GM23338 (cell line): ENCODE results near the gene UBAP2.

Source experiments
- CREB1 ChIP-seq: fragments of 250-450 bp; sonication (Bioruptor Pico); IDR thresholded peaks from 2 replicates; pipeline ENCODE4 v1.5.0; 2020; ENCODE audit warnings: low read depth, mild to moderate bottlenecking, moderate library complexity
- EZH2 ChIP-seq: fragments of 200-600 bp; sonication (generic); IDR thresholded peaks from one replicate; pipeline ENCODE4 v1.8.0; 2017; ENCODE audit warnings: antibody characterized with exemption, mild to moderate bottlenecking, low read depth; ENCODE audit not compliant: unreplicated experiment
- EZH2phosphoT487 ChIP-seq: fragments of 200-600 bp; sonication (generic); IDR thresholded peaks from one replicate; pipeline ENCODE4 v1.8.1; 2018; ENCODE audit warnings: antibody characterized with exemption; ENCODE audit not compliant: unreplicated experiment
- JUNB ChIP-seq: IDR thresholded peaks from one replicate; pipeline ENCODE4 v1.6.1; 2016; ENCODE audit warnings: antibody characterized with exemption; ENCODE audit not compliant: unreplicated experiment
- NANOG ChIP-seq: IDR thresholded peaks from 2 replicates; pipeline ENCODE4 v1.6.1; 2016; ENCODE audit warnings: antibody characterized with exemption, borderline replicate concordance
- POLR2AphosphoS5 ChIP-seq: IDR thresholded peaks from 2 replicates; pipeline ENCODE4 v1.6.1; 2016; ENCODE audit warnings: antibody characterized with exemption, low read depth
- STAT1 ChIP-seq: IDR thresholded peaks from one replicate; pipeline ENCODE4 v1.6.1; 2016; ENCODE audit warnings: antibody characterized with exemption; ENCODE audit not compliant: unreplicated experiment
- TF ChIP-seq, protein P1 (sequence below), 2 experiments: fragments of 200-600 bp in 1 of 2; sonication (generic) in 1 of 2; conservative IDR thresholded peaks; 2 replicates each; pipeline versions ENCODE4 v1.5.1 to v1.6.1; 2016 to 2017; ENCODE audit warnings: antibody characterized with exemption in 2 of 2, low read depth in 2 of 2, mild to moderate bottlenecking in 2 of 2, moderate library complexity in 1 of 2
- TF ChIP-seq, protein P2 (sequence below): IDR thresholded peaks from one replicate; pipeline ENCODE4 v1.6.1; 2018; ENCODE audit warnings: antibody characterized with exemption; ENCODE audit not compliant: unreplicated experiment
- TF ChIP-seq, protein P3 (sequence below): fragments of 250-450 bp; sonication (Bioruptor Pico); IDR thresholded peaks from 2 replicates; pipeline ENCODE4 v1.5.0; 2020; ENCODE audit warnings: mild to moderate bottlenecking, moderate library complexity
- TF ChIP-seq, protein P4 (sequence below): IDR thresholded peaks from 2 replicates; pipeline ENCODE4 v1.6.1; 2016; ENCODE audit warnings: antibody characterized with exemption

DNA sequence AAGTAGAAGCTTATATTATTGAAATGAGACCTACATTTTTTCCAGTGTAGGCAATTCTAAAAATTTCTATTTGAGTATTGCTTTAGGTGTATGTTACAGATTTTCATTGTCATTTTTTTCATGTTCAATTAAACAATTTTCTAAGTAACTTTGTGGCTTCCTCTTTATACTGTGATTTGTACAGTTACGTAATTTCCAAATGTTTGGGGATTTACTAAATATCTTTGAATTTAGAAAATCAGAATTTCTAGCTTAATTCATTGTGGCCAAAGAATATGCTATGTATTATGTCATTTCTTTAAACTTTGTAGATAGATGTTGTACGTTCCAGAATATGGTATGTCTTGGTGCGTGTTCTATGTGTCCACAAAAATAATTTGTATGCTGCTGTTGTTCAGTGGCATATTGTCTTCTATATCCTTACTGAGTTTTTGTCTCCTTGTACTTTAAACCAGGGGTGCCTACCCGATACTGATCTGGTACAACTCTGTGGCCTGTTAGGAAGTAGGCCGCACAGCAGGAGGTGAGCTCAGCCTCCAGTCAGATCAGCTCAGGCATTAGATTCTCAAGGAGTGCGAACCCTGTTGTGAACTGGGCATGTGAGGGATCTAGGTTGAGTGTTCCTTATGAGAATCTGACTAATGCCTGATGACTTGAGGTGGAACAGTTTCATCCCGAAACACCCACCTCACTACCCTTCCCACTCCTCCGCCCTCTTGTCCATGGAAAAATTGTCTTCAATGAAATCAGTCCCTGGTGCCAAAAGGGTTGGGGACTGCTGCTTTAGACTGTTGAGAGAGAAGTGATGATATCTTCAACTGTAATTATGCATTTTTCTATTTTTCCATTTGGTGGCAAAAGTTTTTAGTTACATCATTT is 168.2 kb downstream of the UBAP2 start:
- TF ChIP-seq POLR2AphosphoS5 = no peak
- TF ChIP-seq, protein P1, sequence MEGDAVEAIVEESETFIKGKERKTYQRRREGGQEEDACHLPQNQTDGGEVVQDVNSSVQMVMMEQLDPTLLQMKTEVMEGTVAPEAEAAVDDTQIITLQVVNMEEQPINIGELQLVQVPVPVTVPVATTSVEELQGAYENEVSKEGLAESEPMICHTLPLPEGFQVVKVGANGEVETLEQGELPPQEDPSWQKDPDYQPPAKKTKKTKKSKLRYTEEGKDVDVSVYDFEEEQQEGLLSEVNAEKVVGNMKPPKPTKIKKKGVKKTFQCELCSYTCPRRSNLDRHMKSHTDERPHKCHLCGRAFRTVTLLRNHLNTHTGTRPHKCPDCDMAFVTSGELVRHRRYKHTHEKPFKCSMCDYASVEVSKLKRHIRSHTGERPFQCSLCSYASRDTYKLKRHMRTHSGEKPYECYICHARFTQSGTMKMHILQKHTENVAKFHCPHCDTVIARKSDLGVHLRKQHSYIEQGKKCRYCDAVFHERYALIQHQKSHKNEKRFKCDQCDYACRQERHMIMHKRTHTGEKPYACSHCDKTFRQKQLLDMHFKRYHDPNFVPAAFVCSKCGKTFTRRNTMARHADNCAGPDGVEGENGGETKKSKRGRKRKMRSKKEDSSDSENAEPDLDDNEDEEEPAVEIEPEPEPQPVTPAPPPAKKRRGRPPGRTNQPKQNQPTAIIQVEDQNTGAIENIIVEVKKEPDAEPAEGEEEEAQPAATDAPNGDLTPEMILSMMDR (conservative IDR thresholded peaks at IDR 0.05; ENCODE audit: low read depth in 2 of 2) = no peak
- no peak for TF ChIP-seq EZH2
- TF ChIP-seq, protein P2, sequence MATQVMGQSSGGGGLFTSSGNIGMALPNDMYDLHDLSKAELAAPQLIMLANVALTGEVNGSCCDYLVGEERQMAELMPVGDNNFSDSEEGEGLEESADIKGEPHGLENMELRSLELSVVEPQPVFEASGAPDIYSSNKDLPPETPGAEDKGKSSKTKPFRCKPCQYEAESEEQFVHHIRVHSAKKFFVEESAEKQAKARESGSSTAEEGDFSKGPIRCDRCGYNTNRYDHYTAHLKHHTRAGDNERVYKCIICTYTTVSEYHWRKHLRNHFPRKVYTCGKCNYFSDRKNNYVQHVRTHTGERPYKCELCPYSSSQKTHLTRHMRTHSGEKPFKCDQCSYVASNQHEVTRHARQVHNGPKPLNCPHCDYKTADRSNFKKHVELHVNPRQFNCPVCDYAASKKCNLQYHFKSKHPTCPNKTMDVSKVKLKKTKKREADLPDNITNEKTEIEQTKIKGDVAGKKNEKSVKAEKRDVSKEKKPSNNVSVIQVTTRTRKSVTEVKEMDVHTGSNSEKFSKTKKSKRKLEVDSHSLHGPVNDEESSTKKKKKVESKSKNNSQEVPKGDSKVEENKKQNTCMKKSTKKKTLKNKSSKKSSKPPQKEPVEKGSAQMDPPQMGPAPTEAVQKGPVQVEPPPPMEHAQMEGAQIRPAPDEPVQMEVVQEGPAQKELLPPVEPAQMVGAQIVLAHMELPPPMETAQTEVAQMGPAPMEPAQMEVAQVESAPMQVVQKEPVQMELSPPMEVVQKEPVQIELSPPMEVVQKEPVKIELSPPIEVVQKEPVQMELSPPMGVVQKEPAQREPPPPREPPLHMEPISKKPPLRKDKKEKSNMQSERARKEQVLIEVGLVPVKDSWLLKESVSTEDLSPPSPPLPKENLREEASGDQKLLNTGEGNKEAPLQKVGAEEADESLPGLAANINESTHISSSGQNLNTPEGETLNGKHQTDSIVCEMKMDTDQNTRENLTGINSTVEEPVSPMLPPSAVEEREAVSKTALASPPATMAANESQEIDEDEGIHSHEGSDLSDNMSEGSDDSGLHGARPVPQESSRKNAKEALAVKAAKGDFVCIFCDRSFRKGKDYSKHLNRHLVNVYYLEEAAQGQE = no peak
- TF ChIP-seq, protein P3, sequence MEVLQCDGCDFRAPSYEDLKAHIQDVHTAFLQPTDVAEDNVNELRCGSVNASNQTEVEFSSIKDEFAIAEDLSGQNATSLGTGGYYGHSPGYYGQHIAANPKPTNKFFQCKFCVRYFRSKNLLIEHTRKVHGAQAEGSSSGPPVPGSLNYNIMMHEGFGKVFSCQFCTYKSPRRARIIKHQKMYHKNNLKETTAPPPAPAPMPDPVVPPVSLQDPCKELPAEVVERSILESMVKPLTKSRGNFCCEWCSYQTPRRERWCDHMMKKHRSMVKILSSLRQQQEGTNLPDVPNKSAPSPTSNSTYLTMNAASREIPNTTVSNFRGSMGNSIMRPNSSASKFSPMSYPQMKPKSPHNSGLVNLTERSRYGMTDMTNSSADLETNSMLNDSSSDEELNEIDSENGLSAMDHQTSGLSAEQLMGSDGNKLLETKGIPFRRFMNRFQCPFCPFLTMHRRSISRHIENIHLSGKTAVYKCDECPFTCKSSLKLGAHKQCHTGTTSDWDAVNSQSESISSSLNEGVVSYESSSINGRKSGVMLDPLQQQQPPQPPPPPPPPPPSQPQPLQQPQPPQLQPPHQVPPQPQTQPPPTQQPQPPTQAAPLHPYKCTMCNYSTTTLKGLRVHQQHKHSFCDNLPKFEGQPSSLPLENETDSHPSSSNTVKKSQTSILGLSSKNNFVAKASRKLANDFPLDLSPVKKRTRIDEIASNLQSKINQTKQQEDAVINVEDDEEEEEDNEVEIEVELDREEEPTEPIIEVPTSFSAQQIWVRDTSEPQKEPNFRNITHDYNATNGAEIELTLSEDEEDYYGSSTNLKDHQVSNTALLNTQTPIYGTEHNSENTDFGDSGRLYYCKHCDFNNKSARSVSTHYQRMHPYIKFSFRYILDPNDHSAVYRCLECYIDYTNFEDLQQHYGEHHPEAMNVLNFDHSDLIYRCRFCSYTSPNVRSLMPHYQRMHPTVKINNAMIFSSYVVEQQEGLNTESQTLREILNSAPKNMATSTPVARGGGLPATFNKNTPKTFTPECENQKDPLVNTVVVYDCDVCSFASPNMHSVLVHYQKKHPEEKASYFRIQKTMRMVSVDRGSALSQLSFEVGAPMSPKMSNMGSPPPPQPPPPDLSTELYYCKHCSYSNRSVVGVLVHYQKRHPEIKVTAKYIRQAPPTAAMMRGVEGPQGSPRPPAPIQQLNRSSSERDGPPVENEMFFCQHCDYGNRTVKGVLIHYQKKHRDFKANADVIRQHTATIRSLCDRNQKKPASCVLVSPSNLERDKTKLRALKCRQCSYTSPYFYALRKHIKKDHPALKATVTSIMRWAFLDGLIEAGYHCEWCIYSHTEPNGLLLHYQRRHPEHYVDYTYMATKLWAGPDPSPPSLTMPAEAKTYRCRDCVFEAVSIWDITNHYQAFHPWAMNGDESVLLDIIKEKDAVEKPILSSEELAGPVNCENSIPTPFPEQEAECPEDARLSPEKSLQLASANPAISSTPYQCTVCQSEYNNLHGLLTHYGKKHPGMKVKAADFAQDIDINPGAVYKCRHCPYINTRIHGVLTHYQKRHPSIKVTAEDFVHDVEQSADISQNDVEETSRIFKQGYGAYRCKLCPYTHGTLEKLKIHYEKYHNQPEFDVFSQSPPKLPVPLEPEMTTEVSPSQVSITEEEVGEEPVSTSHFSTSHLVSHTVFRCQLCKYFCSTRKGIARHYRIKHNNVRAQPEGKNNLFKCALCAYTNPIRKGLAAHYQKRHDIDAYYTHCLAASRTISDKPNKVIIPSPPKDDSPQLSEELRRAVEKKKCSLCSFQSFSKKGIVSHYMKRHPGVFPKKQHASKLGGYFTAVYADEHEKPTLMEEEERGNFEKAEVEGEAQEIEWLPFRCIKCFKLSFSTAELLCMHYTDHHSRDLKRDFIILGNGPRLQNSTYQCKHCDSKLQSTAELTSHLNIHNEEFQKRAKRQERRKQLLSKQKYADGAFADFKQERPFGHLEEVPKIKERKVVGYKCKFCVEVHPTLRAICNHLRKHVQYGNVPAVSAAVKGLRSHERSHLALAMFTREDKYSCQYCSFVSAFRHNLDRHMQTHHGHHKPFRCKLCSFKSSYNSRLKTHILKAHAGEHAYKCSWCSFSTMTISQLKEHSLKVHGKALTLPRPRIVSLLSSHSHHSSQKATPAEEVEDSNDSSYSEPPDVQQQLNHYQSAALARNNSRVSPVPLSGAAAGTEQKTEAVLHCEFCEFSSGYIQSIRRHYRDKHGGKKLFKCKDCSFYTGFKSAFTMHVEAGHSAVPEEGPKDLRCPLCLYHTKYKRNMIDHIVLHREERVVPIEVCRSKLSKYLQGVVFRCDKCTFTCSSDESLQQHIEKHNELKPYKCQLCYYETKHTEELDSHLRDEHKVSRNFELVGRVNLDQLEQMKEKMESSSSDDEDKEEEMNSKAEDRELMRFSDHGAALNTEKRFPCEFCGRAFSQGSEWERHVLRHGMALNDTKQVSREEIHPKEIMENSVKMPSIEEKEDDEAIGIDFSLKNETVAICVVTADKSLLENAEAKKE = no peak
- TF ChIP-seq EZH2phosphoT487 = no peak
- no peak for TF ChIP-seq NANOG
- no peak for TF ChIP-seq CREB1 (CRISPR knock-in tag)
- TF ChIP-seq JUNB = no peak
- TF ChIP-seq, protein P4, sequence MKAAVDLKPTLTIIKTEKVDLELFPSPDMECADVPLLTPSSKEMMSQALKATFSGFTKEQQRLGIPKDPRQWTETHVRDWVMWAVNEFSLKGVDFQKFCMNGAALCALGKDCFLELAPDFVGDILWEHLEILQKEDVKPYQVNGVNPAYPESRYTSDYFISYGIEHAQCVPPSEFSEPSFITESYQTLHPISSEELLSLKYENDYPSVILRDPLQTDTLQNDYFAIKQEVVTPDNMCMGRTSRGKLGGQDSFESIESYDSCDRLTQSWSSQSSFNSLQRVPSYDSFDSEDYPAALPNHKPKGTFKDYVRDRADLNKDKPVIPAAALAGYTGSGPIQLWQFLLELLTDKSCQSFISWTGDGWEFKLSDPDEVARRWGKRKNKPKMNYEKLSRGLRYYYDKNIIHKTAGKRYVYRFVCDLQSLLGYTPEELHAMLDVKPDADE = no peak
- no peak for TF ChIP-seq STAT1
